Measurements from ENCODE around the gene CLDN6. TPM values are rescaled to one million over a fixed set of nuclear protein-coding genes. Genes with fewer than 3 reads are reported as not detected.
A peak's percentile ranks its signal among the peaks of the same experiment; 100 is the strongest.

CLDN6 gene
- total RNA-seq, 1 donor from 2014 or later: 0.32 TPM

GRCh38 chr16:3029491-3030221 is 11.7 kb upstream of the CLDN6 start:
- Mint-ChIP-seq H3K27ac (ENCODE audit: unreplicated experiment) (no peak overlapping the region), H3K4me1 (ENCODE audit: unreplicated experiment) (peaks cover 2% of the 10 kb centered on the region), H3K27me3 (ENCODE audit: unreplicated experiment) (peaks cover 24% of the 10 kb centered on the region), H3K9me3 (ENCODE audit: unreplicated experiment) (no peaks in the 10 kb centered on the region), H3K36me3 (ENCODE audit: unreplicated experiment) (peaks cover 2% of the 10 kb centered on the region), H3K4me3 (ENCODE audit: unreplicated experiment) (no peak overlapping the region)
- TF ChIP-seq CTCF (IDR thresholded peaks at IDR 0.05): no peak
- no peak for DNase-seq (ENCODE audit: extremely low spot score, unreplicated experiment)

GRCh38 chr16:3028716-3029319 is 10.8 kb upstream of the CLDN6 start:
- DNase-seq (ENCODE audit: extremely low spot score, unreplicated experiment): no peak
- peaks cover 6% of the 10 kb centered on the region for H3K4me1 Mint-ChIP-seq (ENCODE audit: unreplicated experiment)

GRCh38 chr16:3027983-3028715 is 10.2 kb upstream of the CLDN6 start:
- DNase-seq (ENCODE audit: extremely low spot score, unreplicated experiment): peak; percentile 91
- Mint-ChIP-seq H3K9me3 (ENCODE audit: unreplicated experiment) (no peaks in the 10 kb centered on the region), H3K4me3 (ENCODE audit: unreplicated experiment) (peak overlapping the region; percentile 6), H3K27me3 (ENCODE audit: unreplicated experiment) (peaks cover 9% of the 10 kb centered on the region), H3K36me3 (ENCODE audit: unreplicated experiment) (peaks cover 2% of the 10 kb centered on the region), H3K4me1 (ENCODE audit: unreplicated experiment) (peaks cover 6% of the 10 kb centered on the region), H3K27ac (ENCODE audit: unreplicated experiment) (no peak overlapping the region)
- peak; percentile 79 for TF ChIP-seq CTCF (IDR thresholded peaks at IDR 0.05)

More at GRCh38 chr16:3028716-3029319, 10.8 kb upstream of the CLDN6 start:
- Mint-ChIP-seq H3K27me3 (ENCODE audit: unreplicated experiment) (peaks cover 16% of the 10 kb centered on the region), H3K4me3 (ENCODE audit: unreplicated experiment) (no peak overlapping the region), H3K36me3 (ENCODE audit: unreplicated experiment) (peaks cover 2% of the 10 kb centered on the region), H3K9me3 (ENCODE audit: unreplicated experiment) (no peaks in the 10 kb centered on the region), H3K27ac (ENCODE audit: unreplicated experiment) (no peak overlapping the region)
- TF ChIP-seq CTCF (IDR thresholded peaks at IDR 0.05): no peak

GRCh38 chr16:3027489-3027795 is 9.5 kb upstream of the CLDN6 start:
- no peak overlapping the region for H3K27ac Mint-ChIP-seq (ENCODE audit: unreplicated experiment)
- no peak for TF ChIP-seq CTCF (IDR thresholded peaks at IDR 0.05)
- no peaks in the 10 kb centered on the region for H3K9me3 Mint-ChIP-seq (ENCODE audit: unreplicated experiment)
- peaks cover 2% of the 10 kb centered on the region for H3K36me3 Mint-ChIP-seq (ENCODE audit: unreplicated experiment)
- H3K27me3 Mint-ChIP-seq (ENCODE audit: unreplicated experiment): peaks cover 2% of the 10 kb centered on the region
- DNase-seq (ENCODE audit: extremely low spot score, unreplicated experiment): no peak
- peaks cover 14% of the 10 kb centered on the region for H3K4me1 Mint-ChIP-seq (ENCODE audit: unreplicated experiment)
- no peak overlapping the region for H3K4me3 Mint-ChIP-seq (ENCODE audit: unreplicated experiment)

Measured in osteocyte (in vitro differentiated cells).